ENCODE results near the gene PREP. TPM values are rescaled to one million over a fixed set of nuclear protein-coding genes. Genes with fewer than 3 reads are reported as not detected.

The PREP gene
- 10 to 100 TPM; 32.9 to 63.2 (median 41.2) TPM for total RNA-seq

- in situ Hi-C loops (cut with MboI; ENCODE audit: low pct_ligation_motif_present in 1 of 4, low pct_unique_long_range_greater_than_20kb in 1 of 4, low sequenced_read_pairs in 3 of 4) (loop anchor here in 3 of 4 donors (5.0 to 10.0 kb wide), 2 partner anchors 308 to 316 kb away; no protein-coding TSS in a partner anchor), intact Hi-C loops (cut with DNase I; ENCODE audit: low total_unique reads) (loop anchor here (5.0 kb wide), 1 partner anchor 311 kb away; no protein-coding TSS in a partner anchor)
- WGBS, 2 donors (ENCODE audit: low coverage in 1 of 2) = 2 to 11% methylated on average over 6 to 31 of the region's 84 CpGs
- H3K27ac ChIP-seq = peak within 1 kb of the TSS; percentile 88 to 92 (median 91)
- no peaks in the 10 kb centered on the region for H3K27me3 ChIP-seq
- H3K36me3 ChIP-seq = no peaks in the 10 kb centered on the region
- H3K4me3 ChIP-seq = peak within 1 kb of the TSS; percentile 74 to 96 (median 82)
- DNase-seq = peak; percentile 90
- H3K4me1 ChIP-seq = peaks cover 8 to 41% (median 29%) of the 10 kb centered on the region in 4 donors
- H3K9me3 ChIP-seq = no peaks in the 10 kb centered on the region
- TF ChIP-seq CTCF (IDR thresholded peaks at IDR 0.05) (peak; percentile 70 to 95 (median 84)), EP300 (IDR thresholded peaks at IDR 0.05; ENCODE audit: low read depth) (no peak), POLR2AphosphoS5 (IDR thresholded peaks at IDR 0.05) (peak; percentile 37 to 81 (median 78)), POLR2A (IDR thresholded peaks at IDR 0.05) (no peak)
Observed at GRCh38 chr6:105402939-105403935, at the start of gene PREP. TSS of gene PREP (minus strand) at chr6:105403082. CDS start at chr6:105402891, 191 bp downstream.

GRCh38 chr6:105452376-105452775 is 49.5 kb upstream of the PREP start:
- no peaks in the 10 kb centered on the region for H3K9me3 ChIP-seq
- intact Hi-C loops (cut with DNase I; ENCODE audit: low total_unique reads) = no loop called here
- WGBS, 2 donors (ENCODE audit: low coverage in 1 of 2) = 93 to 98% methylated on average over 2 of the region's 2 CpGs

GRCh38 chr6:105449756-105450390 is 47.0 kb upstream of the PREP start:
- Histone ChIP-seq H3K36me3 (no peaks in the 10 kb centered on the region), H3K4me3 (no peak overlapping the region), H3K27me3 (no peaks in the 10 kb centered on the region), H3K27ac (no peak overlapping the region), H3K9me3 (no peaks in the 10 kb centered on the region), H3K4me1 (no peaks in the 10 kb centered on the region)
- TF ChIP-seq CTCF (IDR thresholded peaks at IDR 0.05) (no peak), POLR2AphosphoS5 (IDR thresholded peaks at IDR 0.05) (no peak), EP300 (IDR thresholded peaks at IDR 0.05; ENCODE audit: low read depth) (no peak), POLR2A (IDR thresholded peaks at IDR 0.05) (no peak)
- no peak for DNase-seq
- intact Hi-C loops (cut with DNase I; ENCODE audit: low total_unique reads) (no loop called here), in situ Hi-C loops (cut with MboI; ENCODE audit: low pct_ligation_motif_present in 1 of 4, low pct_unique_long_range_greater_than_20kb in 1 of 4, low sequenced_read_pairs in 3 of 4) (loop anchor here in 1 of 4 donors (25.0 kb wide), 1 partner anchor 1112 kb away; no protein-coding TSS in a partner anchor)
- 88 to 92% methylated on average over 2 of the region's 2 CpGs for WGBS, 2 donors (ENCODE audit: low coverage in 1 of 2)

More at GRCh38 chr6:105452376-105452775, 49.5 kb upstream of the PREP start:
- in situ Hi-C loops (cut with MboI; ENCODE audit: low pct_ligation_motif_present in 1 of 4, low pct_unique_long_range_greater_than_20kb in 1 of 4, low sequenced_read_pairs in 3 of 4) = no loop called here
- Histone ChIP-seq H3K4me3 (no peak overlapping the region), H3K36me3 (no peaks in the 10 kb centered on the region), H3K4me1 (no peaks in the 10 kb centered on the region), H3K27me3 (no peaks in the 10 kb centered on the region), H3K27ac (no peak overlapping the region)
- TF ChIP-seq POLR2AphosphoS5 (IDR thresholded peaks at IDR 0.05) (no peak), EP300 (IDR thresholded peaks at IDR 0.05; ENCODE audit: low read depth) (no peak), CTCF (IDR thresholded peaks at IDR 0.05) (no peak), POLR2A (IDR thresholded peaks at IDR 0.05) (no peak)
- no peak for DNase-seq

GRCh38 chr6:105445481-105445880 is 42.6 kb upstream of the PREP start:
- Histone ChIP-seq H3K36me3 (no peaks in the 10 kb centered on the region), H3K27ac (no peak overlapping the region), H3K27me3 (no peaks in the 10 kb centered on the region), H3K4me3 (no peak overlapping the region), H3K4me1 (no peaks in the 10 kb centered on the region), H3K9me3 (no peaks in the 10 kb centered on the region)
- TF ChIP-seq EP300 (IDR thresholded peaks at IDR 0.05; ENCODE audit: low read depth) (no peak), CTCF (IDR thresholded peaks at IDR 0.05) (no peak), POLR2AphosphoS5 (IDR thresholded peaks at IDR 0.05) (no peak), POLR2A (IDR thresholded peaks at IDR 0.05) (no peak)
- DNase-seq = no peak
- in situ Hi-C loops (cut with MboI; ENCODE audit: low pct_ligation_motif_present in 1 of 4, low pct_unique_long_range_greater_than_20kb in 1 of 4, low sequenced_read_pairs in 3 of 4) = loop anchor here in 1 of 4 donors (25.0 kb wide), 1 partner anchor 1117 kb away; no protein-coding TSS in a partner anchor
- 53% methylated on average over 1 of the region's 1 CpG; no CpG with 5 or more reads in 1 of the 2 donors for WGBS, 2 donors (ENCODE audit: low coverage in 1 of 2)
- intact Hi-C loops (cut with DNase I; ENCODE audit: low total_unique reads) = no loop called here
